Psoas muscle (tissue), 8 donors: ENCODE data around the gene PIGV. TPM values are rescaled to one million over a fixed set of nuclear protein-coding genes. Genes with fewer than 3 reads are reported as not detected.

ENCODE experiments used
- ATAC-seq, 4 donors: fragments of 200-7000 bp; cut with Tn5 transposase; one replicate each; pipeline ENCODE4 v1.9.1; 2020; ENCODE audit warnings: moderate library complexity in 3 of 4, mild to moderate bottlenecking in 2 of 4
- DNase-seq, 2 donors: peaks; one replicate each; pipeline ENCODE4 v3.0.0-alpha.2; 2020
- H3K27ac ChIP-seq: fragments of 200-600 bp; one replicate; pipeline ENCODE4 v1.8.0; 2022
- H3K27me3 ChIP-seq, 3 donors: fragments of 200-600 bp in 1 of 3; one replicate each; pipeline versions ENCODE4 v1.6.1 to v1.8.0; 2013 to 2022; ENCODE audit warnings: low read length in 2 of 3, mild to moderate bottlenecking in 2 of 3, moderate library complexity in 1 of 3; ENCODE audit not compliant: insufficient read depth in 3 of 3
- H3K36me3 ChIP-seq, 2 donors: fragments of 200-600 bp in 1 of 2; one replicate each; pipeline versions ENCODE4 v1.6.1 to v1.8.0; 2013 to 2022; ENCODE audit warnings: low read depth in 1 of 2, mild to moderate bottlenecking in 1 of 2, moderate library complexity in 1 of 2; ENCODE audit not compliant: insufficient read depth in 1 of 2
- H3K4me1 ChIP-seq: fragments of 200-600 bp; one replicate; pipeline ENCODE4 v1.8.0; 2022
- H3K4me3 ChIP-seq: fragments of 200-600 bp; one replicate; pipeline ENCODE4 v1.8.0; 2022; ENCODE audit warnings: mild to moderate bottlenecking
- H3K9me3 ChIP-seq: fragments of 200-600 bp; one replicate; pipeline ENCODE4 v1.8.0; 2022
- WGBS, 3 donors: extraction: QIAGEN DNeasy Blood & Tissue Kit; methylation state at CpG; one replicate each; pipeline versions ENCODE4 v1.1.6 to v1.1.7; 2013; 5-methylcytosine and 5-hydroxymethylcytosine counted together
- intact Hi-C, 2 donors: fragments of 100-400 bp; cut with DNase I; formaldehyde crosslinking; loops; one replicate each; pipeline versions ENCODE4 v1.11.0 to v1.14.2; 2022
- polyA plus RNA-seq, 3 donors: library from polyadenylated mRNA; stranded (reverse); fragments of 200-250 nt; gene quantifications; one replicate each; pipeline ENCODE4 v1.2.3, GENCODE V29; 2013
- total RNA-seq, 4 donors: library from RNA; stranded (reverse); fragmentation: NEBNext Ultra II Directional in 2 of 4; extraction: Animal tissue kit (Norgen Biotek cat#: 25700) in 2 of 4; gene quantifications; one replicate each; pipeline versions ENCODE4 v1.2.1 to v1.2.4, GENCODE V29; 2021 to 2023
- TF ChIP-seq, protein P1 (sequence below): fragments of 200-600 bp; IDR thresholded peaks from one replicate; pipeline ENCODE4 v1.8.0; 2022; ENCODE audit warnings: antibody characterized with exemption
- donor health status: healthy with polysubstance abuse.
- donor health status: DM: no; HTN: no; CAD: no; lungs with moderate emphysema.
- donor health status: Bipolar disorder and iron deficiency.
- donor health status: healthy.
- donor health status: DM: yes; HTN: yes; CAD: no.
- donor health status: DM: no; HTN: no; CAD: no.
- donor health status: DM: no; HTN: no; CAD: no.
- donor health status: DM: yes; HTN: yes; CAD: no.

PIGV gene
- total and polyA plus RNA-seq, 7 donors: 2.5 to 7.4 (median 5.1) TPM

GRCh38 chr1:26789931-26790330, 2.2 kb downstream of the PIGV start:
- no peaks in the 10 kb centered on the region for H3K9me3 ChIP-seq
- H3K4me3 ChIP-seq: no peak overlapping the region
- TF ChIP-seq, protein P1, sequence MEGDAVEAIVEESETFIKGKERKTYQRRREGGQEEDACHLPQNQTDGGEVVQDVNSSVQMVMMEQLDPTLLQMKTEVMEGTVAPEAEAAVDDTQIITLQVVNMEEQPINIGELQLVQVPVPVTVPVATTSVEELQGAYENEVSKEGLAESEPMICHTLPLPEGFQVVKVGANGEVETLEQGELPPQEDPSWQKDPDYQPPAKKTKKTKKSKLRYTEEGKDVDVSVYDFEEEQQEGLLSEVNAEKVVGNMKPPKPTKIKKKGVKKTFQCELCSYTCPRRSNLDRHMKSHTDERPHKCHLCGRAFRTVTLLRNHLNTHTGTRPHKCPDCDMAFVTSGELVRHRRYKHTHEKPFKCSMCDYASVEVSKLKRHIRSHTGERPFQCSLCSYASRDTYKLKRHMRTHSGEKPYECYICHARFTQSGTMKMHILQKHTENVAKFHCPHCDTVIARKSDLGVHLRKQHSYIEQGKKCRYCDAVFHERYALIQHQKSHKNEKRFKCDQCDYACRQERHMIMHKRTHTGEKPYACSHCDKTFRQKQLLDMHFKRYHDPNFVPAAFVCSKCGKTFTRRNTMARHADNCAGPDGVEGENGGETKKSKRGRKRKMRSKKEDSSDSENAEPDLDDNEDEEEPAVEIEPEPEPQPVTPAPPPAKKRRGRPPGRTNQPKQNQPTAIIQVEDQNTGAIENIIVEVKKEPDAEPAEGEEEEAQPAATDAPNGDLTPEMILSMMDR: no peak
- peak overlapping the region; percentile 46 for H3K27ac ChIP-seq
- intact Hi-C loops: loop anchor here (1.0 to 10.0 kb wide), 7 partner anchors 48 to 295 kb away; partner anchors contain the start of gene ARID1A (in 1 of the 2)
- DNase-seq (no peak), ATAC-seq (no peak)
- 65 to 79% (median 66%) methylated on average over 4 of the region's 4 CpGs for WGBS, 3 donors
- H3K36me3 ChIP-seq: peaks cover 2 to 37% of the 10 kb centered on the region in 2 donors
- H3K4me1 ChIP-seq: peaks cover 34% of the 10 kb centered on the region
- H3K27me3 ChIP-seq: no peaks in the 10 kb centered on the region

- TF ChIP-seq, protein P1: no peak
- Histone ChIP-seq H3K27ac (peak overlapping the region; percentile 46), H3K27me3 (no peaks in the 10 kb centered on the region), H3K4me1 (peaks cover 34% of the 10 kb centered on the region), H3K9me3 (no peaks in the 10 kb centered on the region), H3K36me3 (peaks cover 2 to 42% of the 10 kb centered on the region in 2 donors), H3K4me3 (no peak overlapping the region)
- DNase-seq: no peak
- WGBS, 3 donors: 50 to 53% (median 52%) methylated on average over 5 of the region's 5 CpGs
- ATAC-seq: no peak
- intact Hi-C loops: loop anchor here in 1 of 2 donors (10.0 kb wide), 1 partner anchor 296 kb away; no protein-coding TSS in a partner anchor
These were observed 2.8 kb downstream of the PIGV start for GRCh38 chr1:26790551-26790953.

- Histone ChIP-seq H3K36me3 (peaks cover 2 to 42% of the 10 kb centered on the region in 2 donors), H3K4me3 (no peak overlapping the region), H3K27me3 (no peaks in the 10 kb centered on the region), H3K27ac (peak overlapping the region; percentile 46), H3K4me1 (peaks cover 34% of the 10 kb centered on the region), H3K9me3 (no peaks in the 10 kb centered on the region)
- intact Hi-C loops: loop anchor here in 1 of 2 donors (10.0 kb wide), 1 partner anchor 296 kb away; no protein-coding TSS in a partner anchor
- TF ChIP-seq, protein P1: no peak
- ATAC-seq (no peak), DNase-seq (no peak)
- WGBS, 3 donors: 54 to 61% (median 60%) methylated on average over 6 of the region's 6 CpGs
These were observed 3.4 kb downstream of the PIGV start for GRCh38 chr1:26791148-26791547.

DNA sequence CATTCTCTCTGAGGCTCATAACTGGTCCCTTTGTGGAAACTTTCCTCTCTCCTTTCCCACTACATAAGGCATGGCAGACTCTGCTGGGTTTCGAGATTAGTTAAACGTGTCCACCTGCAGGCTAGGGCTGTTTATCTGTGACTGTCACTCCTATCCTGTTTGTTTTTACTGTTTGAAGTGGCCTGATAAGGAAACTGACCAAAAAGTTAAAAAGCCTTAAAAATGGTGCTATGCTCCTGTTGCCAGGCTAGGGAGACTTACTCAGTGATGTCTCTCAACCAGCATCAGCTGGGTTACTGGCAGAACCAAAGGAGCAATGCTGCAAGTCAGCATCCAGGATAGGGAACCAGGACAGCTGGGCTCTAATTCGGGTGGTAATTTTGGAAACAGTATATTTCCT, 3.9 kb downstream of the PIGV start:
- DNase-seq: no peak
- TF ChIP-seq, protein P1: no peak
- H3K27me3 ChIP-seq: no peaks in the 10 kb centered on the region
- no peaks in the 10 kb centered on the region for H3K9me3 ChIP-seq
- ATAC-seq: no peak
- intact Hi-C loops: loop anchor here in 1 of 2 donors (10.0 kb wide), 1 partner anchor 297 kb away; no protein-coding TSS in a partner anchor
- WGBS, 3 donors: 48 to 54% (median 49%) methylated on average over 3 of the region's 3 CpGs
- peaks cover 30% of the 10 kb centered on the region for H3K4me1 ChIP-seq
- no peak overlapping the region for H3K4me3 ChIP-seq
- H3K27ac ChIP-seq: peak overlapping the region; percentile 46
- peaks cover 2 to 42% of the 10 kb centered on the region in 2 donors for H3K36me3 ChIP-seq

DNA sequence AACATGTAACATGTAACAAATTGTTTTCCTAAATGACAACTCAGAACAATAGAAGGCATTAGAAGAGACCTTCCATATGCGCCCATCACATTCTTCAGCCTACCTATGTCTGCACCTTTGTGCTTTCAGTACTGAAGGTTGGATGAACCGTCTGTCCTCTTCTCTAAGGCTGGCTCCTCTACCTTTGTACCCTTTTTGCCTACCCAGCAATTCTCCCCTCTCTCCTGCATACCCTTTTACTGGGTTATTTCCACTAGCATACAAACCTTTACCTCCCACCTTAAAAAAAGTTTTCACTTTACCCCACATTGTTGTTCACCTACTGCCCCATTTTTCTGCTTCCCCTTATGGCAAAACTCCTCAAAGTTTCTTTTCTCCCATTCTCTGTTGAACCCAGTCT, 5.2 kb downstream of the PIGV start:
- Histone ChIP-seq H3K27me3 (no peaks in the 10 kb centered on the region), H3K9me3 (no peaks in the 10 kb centered on the region), H3K4me1 (peaks cover 28% of the 10 kb centered on the region), H3K27ac (no peak overlapping the region), H3K4me3 (no peak overlapping the region), H3K36me3 (peaks cover 2 to 47% of the 10 kb centered on the region in 2 donors)
- intact Hi-C loops: loop anchor here in 1 of 2 donors (10.0 kb wide), 1 partner anchor 298 kb away; no protein-coding TSS in a partner anchor
- DNase-seq (no peak), ATAC-seq (no peak)
- TF ChIP-seq, protein P1: no peak
- WGBS, 3 donors: 94 to 98% (median 95%) methylated on average over 2 of the region's 2 CpGs
